Prostate gland (tissue), 2 donors: ENCODE data around the gene LENG9. TPM values are rescaled to one million over a fixed set of nuclear protein-coding genes. Genes with fewer than 3 reads are reported as not detected.

ENCODE experiments used
- DNase-seq: peaks from one replicate; pipeline ENCODE4 v3.0.0-alpha.2; 2019; ENCODE audit warnings: low spot score
- H3K27ac ChIP-seq, 2 donors: fragments of 200-600 bp; sonication (generic); 2 replicates each; pipeline ENCODE4 v1.5.1; 2017 to 2019
- H3K27me3 ChIP-seq: fragments of 200-600 bp; sonication (generic); replicated peaks from 2 replicates; pipeline ENCODE4 v1.5.1; 2019; ENCODE audit not compliant: insufficient read depth
- H3K36me3 ChIP-seq, 2 donors: fragments of 200-600 bp; sonication (generic); 1 replicate in 1 of 2; 2 replicates in 1 of 2; pipeline versions ENCODE4 v1.5.1 to v1.8.1; 2017 to 2019
- H3K4me1 ChIP-seq: fragments of 200-600 bp; sonication (generic); replicated peaks from 2 replicates; pipeline ENCODE4 v1.5.1; 2019
- H3K4me3 ChIP-seq, 2 donors: fragments of 200-600 bp; sonication (generic); 2 replicates each; pipeline ENCODE4 v1.5.1; 2017 to 2019
- H3K9me3 ChIP-seq: fragments of 200-600 bp; sonication (generic); 2 replicates; pipeline ENCODE4 v1.5.1; 2017
- CTCF ChIP-seq, 4 experiments: fragments of 200-600 bp in 2 of 4; fragments of 450-650 bp in 2 of 4; sonication (generic) in 2 of 4; IDR thresholded peaks; 1 replicate in 3 of 4; 2 replicates in 1 of 4; pipeline ENCODE4 v1.5.1; 2016 to 2019; ENCODE audit warnings: antibody characterized with exemption in 4 of 4, mild to moderate bottlenecking in 2 of 4, moderate library complexity in 2 of 4
- POLR2A ChIP-seq: fragments of 450-650 bp; IDR thresholded peaks from one replicate; pipeline ENCODE4 v1.6.1; 2016; ENCODE audit warnings: antibody characterized with exemption, mild to moderate bottlenecking
- POLR2AphosphoS5 ChIP-seq: sonication (generic); formaldehyde crosslinking; IDR thresholded peaks from one replicate; pipeline ENCODE4 v1.6.1; 2017; ENCODE audit warnings: antibody characterized with exemption
- WGBS: methylation state at CpG from one replicate; pipeline ENCODE4 v1.1.5; 2018; 5-methylcytosine and 5-hydroxymethylcytosine counted together
- intact Hi-C: fragments of 100-400 bp; cut with DNase I; formaldehyde crosslinking; loops from one replicate; pipeline ENCODE4 v1.14.2; 2022
- total RNA-seq, 2 donors: library from RNA; depleted of rRNA; stranded (reverse); fragments of >200 nt; gene quantifications; one replicate each; pipeline ENCODE4 v1.1.0, GENCODE V29; 2016

The LENG9 gene
- total RNA-seq, 2 donors from 2014 or later, result 18.6 to 22.2 TPM

- WGBS, result 92% methylated on average over 49 of the region's 51 CpGs
- Histone ChIP-seq H3K27me3 (no peaks in the 10 kb centered on the region), H3K36me3 (peaks cover 62 to 64% of the 10 kb centered on the region in 2 donors), H3K4me1 (no peaks in the 10 kb centered on the region), H3K27ac (no peak overlapping the region), H3K9me3 (no peaks in the 10 kb centered on the region), H3K4me3 (no peak overlapping the region)
- intact Hi-C loops, result no loop called here
- TF ChIP-seq POLR2AphosphoS5, result no peak
- TF ChIP-seq CTCF (IDR thresholded peaks at IDR 0.05), result no peak
- no peak for TF ChIP-seq POLR2A
- no peak for DNase-seq
Measured at GRCh38 chr19:54456423-54457373, 6.9 kb downstream of the LENG9 start.

GRCh38 chr19:54455786-54456422 lies 7.7 kb downstream of the LENG9 start:
- H3K36me3 ChIP-seq, result peaks cover 57 to 64% of the 10 kb centered on the region in 2 donors
- no peaks in the 10 kb centered on the region for H3K9me3 ChIP-seq
- peaks cover 7% of the 10 kb centered on the region for H3K4me1 ChIP-seq
- intact Hi-C loops, result no loop called here
- 92% methylated on average over 40 of the region's 40 CpGs for WGBS
- DNase-seq, result no peak
- TF ChIP-seq CTCF (IDR thresholded peaks at IDR 0.05) (no peak), POLR2A (no peak), POLR2AphosphoS5 (no peak)
- H3K4me3 ChIP-seq, result no peak overlapping the region
- no peaks in the 10 kb centered on the region for H3K27me3 ChIP-seq
- no peak overlapping the region for H3K27ac ChIP-seq

GRCh38 chr19:54454781-54455675 lies 8.6 kb downstream of the LENG9 start:
- no peak for DNase-seq
- WGBS, result 87% methylated on average over 33 of the region's 33 CpGs
- Histone ChIP-seq H3K27me3 (no peaks in the 10 kb centered on the region), H3K9me3 (no peaks in the 10 kb centered on the region), H3K4me1 (peaks cover 10% of the 10 kb centered on the region), H3K36me3 (peaks cover 57 to 64% of the 10 kb centered on the region in 2 donors), H3K27ac (no peak overlapping the region), H3K4me3 (no peak overlapping the region)
- intact Hi-C loops, result no loop called here
- TF ChIP-seq POLR2A, result no peak
- TF ChIP-seq CTCF (IDR thresholded peaks at IDR 0.05), result no peak
- TF ChIP-seq POLR2AphosphoS5, result no peak

- Histone ChIP-seq H3K27ac (no peak overlapping the region), H3K27me3 (no peaks in the 10 kb centered on the region), H3K36me3 (peaks cover 57 to 64% of the 10 kb centered on the region in 2 donors), H3K9me3 (no peaks in the 10 kb centered on the region), H3K4me1 (peaks cover 10% of the 10 kb centered on the region), H3K4me3 (no peak overlapping the region)
- WGBS, result 89% methylated on average over 25 of the region's 31 CpGs
- no peak for DNase-seq
- intact Hi-C loops, result no loop called here
- TF ChIP-seq POLR2AphosphoS5 (no peak), POLR2A (no peak), CTCF (IDR thresholded peaks at IDR 0.05) (no peak)
Measured at GRCh38 chr19:54453921-54454780, 9.4 kb downstream of the LENG9 start.
